ENCODE data around the gene EHHADH. TPM values are rescaled to one million over a fixed set of nuclear protein-coding genes. Genes with fewer than 3 reads are reported as not detected.
A peak's percentile ranks its signal among the peaks of the same experiment; 100 is the strongest.

Gene EHHADH
- total and polyA plus RNA-seq, 2 experiments from 2014 or later: 14.3 to 22.0 TPM

DNA sequence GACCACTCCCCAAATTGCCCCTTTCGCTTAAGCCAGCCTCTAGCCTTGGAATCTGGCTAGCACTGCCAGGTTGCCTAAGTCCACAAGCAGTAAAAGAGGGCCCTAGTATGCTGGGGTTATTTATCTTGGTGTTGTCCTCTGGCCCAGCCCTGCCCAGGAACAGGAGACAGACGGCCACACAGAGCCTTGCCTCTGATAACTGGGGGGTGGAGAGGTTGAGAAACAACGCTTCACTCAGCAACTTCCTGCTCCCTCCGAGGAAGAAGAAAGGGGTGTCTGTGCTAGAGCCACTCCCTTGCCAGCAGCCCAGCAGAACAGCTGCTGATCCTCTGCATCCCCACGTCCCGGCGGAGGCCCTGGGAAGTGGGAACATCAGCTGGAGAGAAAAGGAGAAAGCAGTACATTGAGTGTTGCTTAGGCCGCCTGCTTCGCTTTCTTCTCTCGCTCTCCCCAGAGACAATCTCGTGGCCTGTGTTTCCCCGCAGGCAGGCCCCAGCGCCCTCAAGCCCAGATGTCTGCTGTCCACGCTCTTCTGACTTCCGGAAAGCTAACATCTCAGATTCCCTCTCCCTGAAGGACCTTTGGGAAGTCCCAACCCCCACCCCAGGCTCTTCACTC, 78.4 kb downstream of the EHHADH start:
- no peaks in the 10 kb centered on the region for H3K79me2 ChIP-seq
- peak overlapping the region; percentile 61 for H3K4me2 ChIP-seq
- DNase-seq (ENCODE audit: low spot score): peak; percentile 73
- H3K27ac ChIP-seq: peak overlapping the region; percentile 91
- no peaks in the 10 kb centered on the region for H3K9me3 ChIP-seq (ENCODE audit: low read depth)
- no peaks in the 10 kb centered on the region for H3K36me3 ChIP-seq (replicated peaks; ENCODE audit: insufficient read depth, low read depth)
- peaks cover 16% of the 10 kb centered on the region for H3K4me1 ChIP-seq (ENCODE audit: insufficient read depth)
- TF ChIP-seq EZH2phosphoT487 (IDR thresholded peaks at IDR 0.05; ENCODE audit: low read depth, severe bottlenecking, unreplicated experiment) (no peak), EZH2 (IDR thresholded peaks at IDR 0.05; ENCODE audit: borderline replicate concordance) (no peak)
- TF ChIP-seq, protein P1, sequence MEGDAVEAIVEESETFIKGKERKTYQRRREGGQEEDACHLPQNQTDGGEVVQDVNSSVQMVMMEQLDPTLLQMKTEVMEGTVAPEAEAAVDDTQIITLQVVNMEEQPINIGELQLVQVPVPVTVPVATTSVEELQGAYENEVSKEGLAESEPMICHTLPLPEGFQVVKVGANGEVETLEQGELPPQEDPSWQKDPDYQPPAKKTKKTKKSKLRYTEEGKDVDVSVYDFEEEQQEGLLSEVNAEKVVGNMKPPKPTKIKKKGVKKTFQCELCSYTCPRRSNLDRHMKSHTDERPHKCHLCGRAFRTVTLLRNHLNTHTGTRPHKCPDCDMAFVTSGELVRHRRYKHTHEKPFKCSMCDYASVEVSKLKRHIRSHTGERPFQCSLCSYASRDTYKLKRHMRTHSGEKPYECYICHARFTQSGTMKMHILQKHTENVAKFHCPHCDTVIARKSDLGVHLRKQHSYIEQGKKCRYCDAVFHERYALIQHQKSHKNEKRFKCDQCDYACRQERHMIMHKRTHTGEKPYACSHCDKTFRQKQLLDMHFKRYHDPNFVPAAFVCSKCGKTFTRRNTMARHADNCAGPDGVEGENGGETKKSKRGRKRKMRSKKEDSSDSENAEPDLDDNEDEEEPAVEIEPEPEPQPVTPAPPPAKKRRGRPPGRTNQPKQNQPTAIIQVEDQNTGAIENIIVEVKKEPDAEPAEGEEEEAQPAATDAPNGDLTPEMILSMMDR (IDR thresholded peaks at IDR 0.05; ENCODE audit: poor library complexity): no peak
- no peak overlapping the region for H3K4me3 ChIP-seq
- no peaks in the 10 kb centered on the region for H3K9me2 ChIP-seq (replicated peaks; ENCODE audit: insufficient read depth)
- 21% methylated on average over 15 of the region's 15 CpGs for WGBS (ENCODE audit: low lambda C conversion rate, missing lambda C conversion rate)
- H3K27me3 ChIP-seq: no peaks in the 10 kb centered on the region
- peak overlapping the region; percentile 51 for H2AFZ ChIP-seq
- no peaks in the 10 kb centered on the region for H4K20me1 ChIP-seq (ENCODE audit: insufficient read depth, poor library complexity, severe bottlenecking)

DNA sequence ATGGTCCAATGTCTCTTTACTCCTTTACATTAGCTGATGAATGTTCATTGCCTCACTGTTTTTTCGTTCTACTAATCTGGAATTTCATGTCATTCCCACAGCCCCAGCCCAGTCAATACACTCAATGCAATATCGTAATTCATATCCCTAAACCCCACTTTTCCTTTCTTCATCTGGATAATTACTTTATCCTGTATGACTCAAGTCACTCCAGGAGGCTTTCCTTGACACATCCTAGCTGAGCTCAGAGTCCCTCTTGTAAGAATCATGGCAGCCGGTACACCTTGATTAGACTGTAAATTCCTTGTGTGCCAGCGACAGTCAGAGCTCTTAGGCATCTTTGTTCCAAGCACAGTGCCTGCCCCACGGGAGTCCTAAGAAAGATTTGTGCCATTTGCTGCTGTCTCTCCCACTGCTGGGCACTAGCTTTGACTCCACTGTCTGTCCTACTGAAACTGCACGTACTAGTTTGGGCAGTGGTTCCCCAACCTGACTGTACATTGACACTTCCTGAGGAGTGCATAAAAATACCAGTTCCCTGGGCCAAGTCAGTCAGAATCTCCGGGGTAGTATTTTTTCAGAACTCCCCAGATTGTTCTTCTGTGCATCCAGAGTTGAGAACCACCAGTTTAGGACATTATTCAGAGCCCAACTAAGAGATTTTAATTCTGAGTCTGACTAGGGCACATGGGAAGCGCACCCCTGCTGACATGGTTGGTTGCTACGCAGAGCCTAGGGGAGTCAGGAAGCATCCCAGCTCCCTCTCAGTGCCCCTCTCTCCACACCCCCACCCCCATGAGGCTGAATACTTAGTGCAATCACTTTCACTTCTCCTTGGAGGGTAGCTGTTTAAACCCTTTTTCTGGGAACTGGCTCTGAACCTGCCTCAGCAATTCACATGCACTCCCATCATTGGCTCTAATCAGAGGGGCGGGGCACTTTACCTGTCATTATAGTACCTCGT, 81.5 kb downstream of the EHHADH start:
- Histone ChIP-seq H3K27me3 (no peaks in the 10 kb centered on the region), H2AFZ (no peak overlapping the region), H3K9me2 (replicated peaks; ENCODE audit: insufficient read depth) (no peaks in the 10 kb centered on the region), H3K79me2 (no peaks in the 10 kb centered on the region), H3K9me3 (ENCODE audit: low read depth) (no peaks in the 10 kb centered on the region), H3K4me3 (no peak overlapping the region), H3K4me1 (ENCODE audit: insufficient read depth) (peaks cover 16% of the 10 kb centered on the region), H3K36me3 (replicated peaks; ENCODE audit: insufficient read depth, low read depth) (no peaks in the 10 kb centered on the region), H4K20me1 (ENCODE audit: insufficient read depth, poor library complexity, severe bottlenecking) (no peaks in the 10 kb centered on the region), H3K27ac (no peak overlapping the region), H3K4me2 (no peak overlapping the region)
- 87% methylated on average over 11 of the region's 11 CpGs for WGBS (ENCODE audit: low lambda C conversion rate, missing lambda C conversion rate)
- TF ChIP-seq, protein P1 (IDR thresholded peaks at IDR 0.05; ENCODE audit: poor library complexity): no peak
- TF ChIP-seq EZH2phosphoT487 (IDR thresholded peaks at IDR 0.05; ENCODE audit: low read depth, severe bottlenecking, unreplicated experiment) (no peak), EZH2 (IDR thresholded peaks at IDR 0.05; ENCODE audit: borderline replicate concordance) (no peak)
- DNase-seq (ENCODE audit: low spot score): no peak

DNA sequence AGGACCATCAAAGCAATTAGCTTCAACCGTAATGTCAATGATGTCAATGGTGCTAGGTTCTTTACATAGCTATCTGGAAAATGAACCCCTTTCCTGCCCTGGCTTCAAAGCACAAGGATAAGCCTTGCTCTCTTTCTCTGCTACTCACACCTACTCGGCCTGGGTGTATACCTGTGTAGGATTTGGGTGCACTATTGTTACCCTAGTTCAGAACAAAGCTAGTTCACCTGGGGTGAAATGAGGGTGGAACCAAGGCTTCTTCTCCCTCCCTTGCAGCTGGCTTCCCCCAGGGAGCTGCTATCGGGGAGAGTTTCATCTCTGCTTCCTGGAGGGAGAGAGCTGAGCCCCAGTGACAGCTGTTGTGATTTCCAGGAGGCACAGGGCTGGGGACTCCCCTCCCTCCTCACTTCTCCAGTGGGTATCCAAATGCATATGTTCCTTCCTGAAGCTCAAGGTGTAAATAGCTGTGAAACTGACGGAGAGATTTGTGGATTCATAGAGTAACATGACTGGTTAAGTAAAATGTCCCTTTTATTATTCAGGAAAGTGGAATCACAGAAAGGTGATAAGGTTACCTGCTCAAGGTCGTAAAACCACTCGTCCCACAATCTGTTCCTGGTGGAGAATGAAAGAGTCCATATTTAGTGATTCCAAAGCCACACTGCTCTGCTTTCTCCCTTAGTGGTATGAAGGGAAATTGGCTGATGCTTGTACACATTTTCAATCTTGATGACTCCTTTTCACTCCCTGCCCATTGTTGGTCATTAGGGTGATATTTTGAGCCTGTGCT, 89.2 kb downstream of the EHHADH start:
- Histone ChIP-seq H3K27me3 (no peaks in the 10 kb centered on the region), H3K9me3 (ENCODE audit: low read depth) (no peaks in the 10 kb centered on the region), H3K79me2 (no peaks in the 10 kb centered on the region), H3K4me3 (no peak overlapping the region), H3K36me3 (replicated peaks; ENCODE audit: insufficient read depth, low read depth) (no peaks in the 10 kb centered on the region), H3K4me2 (no peak overlapping the region), H4K20me1 (ENCODE audit: insufficient read depth, poor library complexity, severe bottlenecking) (no peaks in the 10 kb centered on the region), H3K4me1 (ENCODE audit: insufficient read depth) (no peaks in the 10 kb centered on the region), H3K9me2 (replicated peaks; ENCODE audit: insufficient read depth) (no peaks in the 10 kb centered on the region), H3K27ac (no peak overlapping the region), H2AFZ (no peak overlapping the region)
- no peak for DNase-seq (ENCODE audit: low spot score)
- no peak for TF ChIP-seq EZH2 (IDR thresholded peaks at IDR 0.05; ENCODE audit: borderline replicate concordance)
- TF ChIP-seq, protein P1 (IDR thresholded peaks at IDR 0.05; ENCODE audit: poor library complexity): no peak
- no peak for TF ChIP-seq EZH2phosphoT487 (IDR thresholded peaks at IDR 0.05; ENCODE audit: low read depth, severe bottlenecking, unreplicated experiment)
- 46% methylated on average over 6 of the region's 6 CpGs for WGBS (ENCODE audit: low lambda C conversion rate, missing lambda C conversion rate)
